GM19043 (cell line): Measurements from ENCODE around the gene PGS1.

Source experiments
- ATAC-seq: cut with Tn5 transposase; IDR thresholded peaks from one replicate; pipeline ENCODE4 v1.9.1; 2021; ENCODE audit warnings: low read depth; ENCODE audit not compliant: unreplicated experiment

Gene PGS1

DNA sequence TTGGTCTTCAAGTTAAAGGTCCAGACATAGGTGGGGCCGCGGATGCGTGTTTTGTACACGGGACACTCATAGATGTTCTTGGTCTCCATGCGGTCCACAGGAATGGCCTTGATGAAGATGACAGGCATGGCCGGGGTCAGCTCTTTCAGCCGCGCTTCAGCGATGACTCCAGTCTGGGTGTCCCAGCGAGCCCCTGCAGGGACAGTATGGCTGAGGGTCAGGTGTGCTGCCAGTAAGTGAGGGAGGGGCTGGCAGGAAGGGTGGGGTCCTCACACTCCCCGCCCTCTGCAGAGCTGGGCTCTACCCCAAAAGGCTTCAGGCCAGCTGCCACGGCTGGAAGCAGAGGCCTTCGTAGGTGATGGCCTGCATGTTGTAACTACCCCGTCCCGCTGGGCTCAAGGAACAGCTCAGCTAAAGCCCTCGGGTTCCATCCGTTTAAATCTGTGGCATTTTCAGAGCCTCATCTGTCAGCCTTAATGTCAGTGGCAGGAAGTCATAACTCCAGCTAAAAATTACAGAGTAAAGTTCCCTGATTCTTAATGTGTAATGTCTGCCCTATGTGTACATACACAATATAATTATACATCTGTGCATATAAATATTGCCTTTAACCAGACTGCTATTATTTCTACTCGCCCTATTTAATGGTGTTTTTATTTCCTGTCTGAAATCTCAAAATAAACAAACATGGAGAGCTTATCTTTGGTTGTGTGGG lies 45.7 kb downstream of the PGS1 start:
- no peak for ATAC-seq

DNA sequence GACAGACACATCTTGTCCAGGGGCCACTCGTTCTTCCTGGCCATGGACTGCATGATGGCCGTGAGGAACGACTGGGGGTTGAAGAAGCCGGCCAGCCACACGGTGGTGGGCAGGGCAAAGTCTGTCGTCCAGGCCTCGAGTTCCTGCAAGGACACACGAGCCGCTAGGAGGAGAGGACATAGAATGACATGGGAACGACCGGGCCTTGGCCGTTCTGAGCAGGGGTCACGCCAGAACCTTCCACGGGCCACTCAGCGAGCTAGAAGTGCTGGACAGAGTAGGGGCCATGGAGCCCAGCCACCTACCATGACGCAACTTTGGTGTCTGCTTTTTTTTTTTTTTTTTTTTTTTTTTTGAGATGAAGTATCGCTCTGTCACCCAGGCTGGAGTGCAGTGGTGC lies 47.0 kb downstream of the PGS1 start:
- ATAC-seq, result no peak

DNA sequence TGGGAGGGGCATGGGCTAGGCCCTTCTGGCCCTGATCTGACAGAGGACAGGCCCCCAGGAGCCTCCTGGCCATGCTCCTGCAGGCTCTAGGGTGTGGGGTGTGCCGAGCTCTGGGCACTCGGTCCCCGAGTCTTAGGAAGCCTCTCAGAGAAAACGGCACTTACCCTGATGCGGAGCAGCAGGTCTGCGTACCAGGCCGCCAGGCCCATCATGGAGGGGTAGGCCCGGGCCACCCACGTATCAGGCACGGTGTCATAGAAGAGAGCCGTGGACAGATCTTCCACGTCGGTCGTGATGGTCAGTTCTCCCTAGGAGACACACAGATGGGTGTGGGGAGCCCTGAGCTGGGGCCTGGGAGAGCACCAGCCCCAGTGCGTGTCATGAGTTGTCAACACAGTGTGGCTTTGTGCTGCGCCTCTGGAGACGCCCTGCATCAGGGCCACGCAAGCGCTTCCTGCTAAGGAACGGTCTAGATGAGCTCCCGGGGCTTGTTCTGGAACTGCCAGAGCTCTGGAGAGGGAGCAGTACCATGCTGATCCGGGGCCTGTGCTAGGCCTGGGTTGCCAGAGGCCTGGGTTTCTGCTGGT lies 47.9 kb downstream of the PGS1 start:
- ATAC-seq, result no peak

DNA sequence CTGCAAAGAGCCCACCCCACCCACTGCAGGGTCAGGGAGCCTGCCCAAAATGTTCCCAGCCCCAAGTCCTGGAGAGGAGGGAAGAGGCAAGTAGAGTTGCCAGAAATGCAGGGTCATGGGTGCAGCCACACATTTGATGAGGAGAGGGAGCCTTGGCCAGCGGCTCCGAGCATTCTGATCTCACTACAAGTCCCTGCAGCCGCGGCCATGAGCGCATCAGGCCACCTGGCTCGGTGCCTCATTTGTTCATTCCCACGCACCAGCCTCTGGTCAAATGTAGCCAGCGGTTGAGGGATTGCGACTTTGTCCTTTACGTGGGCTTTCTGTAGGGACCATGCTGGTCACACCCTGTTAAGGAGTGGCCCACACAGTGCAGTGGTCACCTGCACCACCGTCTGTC lies 48.7 kb downstream of the PGS1 start:
- ATAC-seq, result no peak

DNA sequence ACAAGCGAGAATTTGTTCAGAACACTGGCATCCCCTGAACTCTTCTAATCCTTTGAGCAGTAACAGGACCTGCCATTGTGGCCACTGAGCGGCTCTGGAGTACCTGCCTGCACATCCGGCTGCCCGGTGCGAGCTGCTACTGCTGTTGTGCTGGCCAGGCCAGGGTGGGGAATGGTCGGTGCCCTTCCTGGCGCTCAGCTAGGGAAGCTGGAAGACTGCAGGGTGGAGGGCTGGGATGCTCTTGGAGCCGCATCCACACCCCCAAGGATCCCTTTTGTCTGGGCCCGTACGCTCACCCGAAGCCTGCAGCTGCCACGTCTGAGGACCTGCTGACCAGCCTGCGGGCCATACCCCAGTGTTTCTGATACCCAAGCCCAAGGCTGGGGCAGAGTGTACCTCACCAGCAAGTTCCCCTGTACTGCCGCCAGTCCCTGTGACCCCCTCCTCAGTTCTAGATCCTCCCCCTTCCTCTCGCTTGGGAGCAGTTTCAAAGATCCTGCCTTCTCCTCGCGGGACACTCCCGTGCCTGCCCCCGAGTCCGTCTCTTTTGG lies 49.7 kb downstream of the PGS1 start:
- no peak for ATAC-seq

DNA sequence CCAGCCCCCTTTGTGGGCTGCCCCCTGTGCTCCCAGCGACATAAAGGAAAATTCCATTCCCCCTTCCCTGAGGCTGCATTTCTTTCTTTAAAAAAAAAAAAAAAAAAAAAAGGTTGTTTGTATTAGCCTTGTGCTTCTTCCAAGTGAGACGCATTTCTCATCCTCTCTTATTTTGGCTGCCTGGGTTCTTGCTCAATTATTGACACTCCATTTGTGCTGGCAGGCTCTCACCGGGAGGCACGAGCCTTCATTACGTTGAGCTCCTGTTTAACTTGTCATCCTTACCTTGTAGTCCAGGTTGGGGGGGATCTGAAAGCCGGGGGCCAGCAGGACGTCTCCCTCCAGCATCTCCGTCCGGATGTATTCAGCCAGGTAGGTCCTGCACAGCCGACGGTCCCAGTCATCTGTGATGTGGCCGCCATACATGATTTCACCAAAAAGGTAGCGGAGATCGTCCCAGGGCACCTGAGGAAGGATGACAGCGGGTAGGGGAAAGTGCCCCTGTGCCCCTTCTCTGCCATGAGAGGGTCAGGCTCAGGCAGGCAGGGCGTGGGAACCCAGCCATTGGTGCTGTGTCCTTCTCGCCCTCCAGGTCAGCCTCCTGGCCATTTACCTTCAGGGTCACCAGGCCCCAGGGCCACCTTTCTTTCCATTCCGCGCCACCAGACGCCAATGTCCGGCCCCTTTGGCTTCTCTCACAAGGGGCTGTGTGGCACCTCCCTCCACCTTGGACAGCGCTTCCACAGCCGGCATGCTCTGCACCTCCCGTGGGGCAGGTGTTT lies 50.6 kb downstream of the PGS1 start:
- no peak for ATAC-seq

DNA sequence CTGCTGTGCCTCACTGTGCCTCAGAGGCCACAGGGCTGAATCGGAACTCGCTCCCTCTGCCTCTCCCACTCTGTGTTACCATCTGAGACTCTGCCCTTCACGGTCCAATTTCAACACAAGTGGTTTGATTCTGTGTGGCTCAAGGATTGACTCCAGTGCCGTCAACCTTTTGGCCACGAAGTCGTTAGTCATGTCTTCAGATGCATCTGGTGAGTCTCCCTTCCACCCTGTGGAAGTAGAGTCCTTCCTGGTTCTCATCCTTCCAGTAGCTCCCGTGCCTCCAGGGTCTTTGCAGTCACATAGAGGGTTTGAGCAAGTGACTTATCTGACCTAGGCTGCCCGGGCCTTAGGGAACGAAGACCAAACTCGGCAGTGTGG lies 51.2 kb downstream of the PGS1 start:
- ATAC-seq, result no peak

DNA sequence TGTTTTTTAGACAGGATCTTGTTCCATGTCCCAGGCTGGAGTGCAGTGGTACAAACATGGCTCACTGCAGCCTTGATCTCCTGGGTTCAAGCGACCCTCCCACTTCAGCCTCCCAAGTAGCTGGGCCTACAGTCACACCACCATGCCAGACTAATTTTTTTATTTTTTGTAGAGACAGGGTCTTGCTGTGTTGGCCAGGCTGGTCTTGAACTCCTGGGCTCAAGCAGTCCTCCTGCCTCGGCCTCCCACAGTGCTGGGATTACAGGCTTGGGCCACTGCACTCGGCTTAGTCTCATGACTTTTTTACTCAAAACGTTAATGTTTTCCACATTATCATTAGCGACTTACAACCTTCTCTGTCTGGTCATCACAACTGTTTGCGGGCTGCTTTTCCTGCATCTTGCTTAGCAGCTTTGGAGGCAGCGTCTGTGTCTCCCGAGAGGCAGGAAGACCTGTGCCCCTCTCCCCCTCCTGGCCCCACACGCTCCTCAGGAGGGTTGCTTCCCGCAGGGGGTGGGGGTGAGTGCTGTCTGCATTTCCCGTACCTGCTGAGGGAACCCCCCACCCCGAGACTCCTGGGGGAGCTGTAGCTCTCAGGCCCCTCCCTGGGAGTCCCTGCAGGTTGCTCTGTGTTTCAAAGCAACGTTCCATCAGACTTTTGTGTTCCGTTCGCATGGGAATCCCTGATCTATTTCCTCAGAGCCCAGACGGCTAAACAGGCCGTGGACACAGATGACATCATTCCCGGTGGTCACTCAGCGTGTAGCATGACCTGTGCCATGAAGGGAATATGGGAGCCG lies 52.6 kb downstream of the PGS1 start:
- ATAC-seq, result no peak

DNA sequence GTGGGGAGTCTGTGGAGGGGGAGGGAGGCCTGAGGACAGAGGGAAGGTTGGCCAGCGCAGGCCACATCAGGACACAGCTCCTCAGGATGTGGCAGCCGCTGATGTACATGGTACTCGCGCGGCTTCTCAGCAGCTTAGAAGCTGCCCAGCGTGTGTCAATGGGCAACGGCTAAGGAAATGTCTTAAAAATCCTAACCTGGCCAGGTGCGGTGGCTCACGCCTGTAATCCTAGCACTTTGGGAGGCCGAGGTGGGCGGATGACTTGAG lies 53.2 kb downstream of the PGS1 start:
- no peak for ATAC-seq

DNA sequence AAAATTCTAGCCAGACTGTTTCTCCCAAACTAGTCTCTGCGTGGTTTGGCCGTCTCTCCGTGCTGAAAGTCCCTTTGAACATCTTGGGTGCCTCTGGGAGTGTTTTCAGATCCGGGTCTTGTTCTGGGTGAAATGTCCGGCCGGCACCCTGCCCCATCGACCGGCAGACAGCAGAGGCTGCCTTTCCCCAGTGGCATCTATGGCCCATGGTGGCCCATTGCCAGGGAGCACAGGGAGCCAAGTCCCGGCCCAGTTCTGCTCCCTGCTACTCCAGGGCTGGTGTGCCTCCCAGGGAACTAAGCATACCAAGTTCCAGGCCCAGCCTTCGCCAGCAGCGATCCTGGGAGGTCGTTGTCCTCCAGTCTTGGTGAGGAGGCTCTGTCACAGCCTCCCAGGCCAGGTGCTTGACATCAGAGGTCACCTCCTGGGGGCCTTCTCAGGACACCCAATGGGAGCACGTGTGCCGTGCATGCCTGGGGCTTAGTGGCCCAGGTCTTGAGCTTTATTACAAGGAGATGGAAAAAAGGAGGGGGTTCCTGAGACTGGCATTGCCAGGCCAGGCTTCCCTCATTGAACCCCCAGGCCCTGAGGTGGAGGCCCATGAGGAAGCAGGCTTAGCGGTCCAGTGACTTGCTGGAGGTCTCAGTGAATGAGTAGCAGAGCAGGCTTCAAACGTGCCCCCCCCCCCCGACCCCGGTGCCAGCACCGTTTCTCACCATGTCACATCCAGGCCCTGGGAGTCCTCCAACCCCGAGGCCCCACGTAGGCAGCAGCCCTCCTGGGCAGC lies 54.0 kb downstream of the PGS1 start:
- ATAC-seq, result no peak

DNA sequence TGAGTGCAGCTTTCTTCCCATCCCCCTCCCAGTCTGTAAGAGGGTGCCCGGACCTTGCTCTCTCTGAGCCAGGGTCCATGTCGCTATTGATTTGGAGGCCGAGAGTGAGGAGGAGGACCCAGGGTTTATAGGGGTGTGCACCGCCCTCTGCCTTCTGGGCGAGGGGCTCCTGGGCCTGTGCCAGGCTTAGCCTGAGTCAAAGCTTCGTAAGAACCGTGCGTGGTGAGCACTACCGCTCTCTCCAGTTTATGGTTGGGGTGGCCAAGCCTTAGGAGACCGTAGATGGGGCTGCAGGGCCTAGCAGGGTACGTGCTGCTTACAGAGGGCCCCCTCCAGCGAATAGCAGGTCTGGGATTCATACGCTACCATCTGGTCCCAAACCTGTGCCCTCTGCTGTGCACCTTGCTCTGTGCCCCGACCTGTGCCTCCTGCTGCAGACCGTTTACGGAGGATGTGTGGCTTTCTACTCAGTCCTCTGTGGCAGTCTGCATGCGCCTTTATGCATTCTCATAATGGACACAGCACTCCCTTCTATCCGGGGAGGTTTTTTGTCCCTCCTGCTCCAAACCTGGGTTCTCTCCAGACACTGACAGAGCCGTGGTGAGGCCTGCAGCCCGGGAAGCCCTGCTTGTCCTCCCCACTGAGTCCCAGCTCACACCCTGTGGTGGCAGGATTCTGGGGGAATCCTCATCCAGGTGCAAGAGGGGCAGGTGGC lies 54.7 kb downstream of the PGS1 start:
- ATAC-seq, result no peak

DNA sequence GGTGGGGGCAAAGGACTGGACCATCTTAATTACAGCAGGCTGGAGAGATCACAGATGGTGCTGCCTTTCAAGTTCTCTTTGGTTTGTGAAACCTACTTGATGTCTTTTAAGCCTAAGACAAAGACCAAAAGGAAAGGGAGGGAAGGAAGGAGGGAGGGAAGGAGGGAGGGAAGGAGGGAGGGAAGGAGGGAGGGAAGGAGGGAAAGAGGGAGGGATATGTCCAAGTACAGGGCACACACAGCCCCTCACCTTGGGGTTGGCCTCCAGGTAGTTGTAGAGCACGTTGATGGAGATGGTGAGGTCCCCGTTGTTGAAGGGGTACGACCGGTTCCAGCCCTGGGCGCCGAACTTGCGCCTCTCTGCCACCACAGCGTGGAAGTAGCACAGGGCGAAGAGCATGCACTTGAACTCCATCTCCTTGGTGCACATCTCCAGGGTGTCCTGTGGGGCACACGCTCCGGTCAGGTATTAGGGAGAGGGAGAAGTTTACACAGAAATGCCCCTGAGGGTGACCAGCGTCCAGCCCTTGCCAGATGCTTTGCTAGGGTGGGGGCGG lies 55.4 kb downstream of the PGS1 start:
- ATAC-seq, result no peak

DNA sequence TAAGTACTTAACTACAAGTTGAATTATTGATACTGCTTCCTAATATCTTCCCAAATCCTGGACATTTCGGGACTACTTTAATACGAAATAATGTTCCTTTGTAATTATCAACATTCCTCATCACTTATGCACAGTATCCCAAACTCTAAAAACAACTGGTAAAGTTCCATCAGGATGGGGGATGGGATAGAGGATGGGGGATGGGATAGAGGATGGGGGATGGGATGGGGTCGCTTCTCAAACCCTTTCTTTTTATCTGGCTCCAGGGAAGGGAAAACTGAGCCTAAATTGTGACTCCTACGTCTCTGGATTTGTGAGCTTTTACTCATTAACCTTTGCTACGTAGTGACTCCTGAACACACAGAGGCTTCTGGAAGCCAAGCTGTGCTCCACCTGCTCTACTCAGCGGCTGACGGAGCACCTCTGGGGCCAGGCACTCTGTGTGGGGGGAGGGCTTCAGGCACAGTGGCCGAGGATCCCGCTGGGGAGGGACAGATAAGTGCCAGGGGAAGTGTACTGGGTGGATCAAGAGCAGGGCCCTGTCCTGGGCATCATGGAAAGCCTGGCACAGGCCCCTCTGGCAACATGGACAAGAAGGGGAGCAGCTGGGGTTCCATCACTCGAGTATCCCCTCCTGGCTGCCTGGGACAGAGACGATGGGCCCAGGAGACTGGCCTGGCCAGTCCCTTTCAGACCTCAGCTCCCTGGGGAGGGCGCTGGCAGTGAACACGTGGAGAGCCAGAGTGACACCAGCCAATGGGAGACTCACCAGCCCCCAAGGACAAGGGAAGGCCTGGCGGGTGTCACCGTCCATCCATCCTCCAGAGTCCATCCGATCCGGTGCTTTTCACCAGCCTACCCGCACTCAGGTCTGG lies 56.2 kb downstream of the PGS1 start:
- ATAC-seq, result no peak

DNA sequence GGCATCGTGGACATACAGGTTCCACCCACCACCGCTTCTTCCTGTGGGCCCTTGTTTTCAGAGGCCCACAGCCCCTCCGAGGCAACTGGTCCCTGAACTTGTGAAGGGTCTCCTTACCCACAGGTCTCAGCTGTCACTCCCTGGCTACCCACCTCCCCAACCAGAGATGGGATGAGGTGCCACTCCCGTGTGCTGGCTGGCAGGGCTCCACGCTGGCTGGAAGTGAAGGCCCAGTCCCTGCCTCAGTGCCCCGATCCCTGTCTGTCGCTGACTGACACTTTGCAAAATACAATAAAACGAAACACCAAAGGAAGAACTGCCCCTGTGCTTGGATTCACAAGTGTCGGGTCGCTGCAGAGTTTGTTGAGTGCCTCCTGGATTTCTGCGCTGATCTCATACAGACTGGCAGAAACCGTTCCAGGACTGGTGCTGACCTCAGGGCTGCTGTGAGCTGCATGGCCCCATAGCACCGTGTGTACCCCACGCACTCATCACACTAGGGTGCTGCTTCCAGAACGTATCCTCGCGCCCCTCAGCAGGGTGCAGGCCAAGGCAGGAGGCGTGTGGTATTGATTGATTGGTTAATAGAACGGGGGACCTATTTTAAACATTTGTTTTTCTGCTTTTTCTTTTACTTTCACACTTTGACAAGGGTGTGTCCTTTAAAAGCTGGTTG lies 57.0 kb downstream of the PGS1 start:
- no peak for ATAC-seq

DNA sequence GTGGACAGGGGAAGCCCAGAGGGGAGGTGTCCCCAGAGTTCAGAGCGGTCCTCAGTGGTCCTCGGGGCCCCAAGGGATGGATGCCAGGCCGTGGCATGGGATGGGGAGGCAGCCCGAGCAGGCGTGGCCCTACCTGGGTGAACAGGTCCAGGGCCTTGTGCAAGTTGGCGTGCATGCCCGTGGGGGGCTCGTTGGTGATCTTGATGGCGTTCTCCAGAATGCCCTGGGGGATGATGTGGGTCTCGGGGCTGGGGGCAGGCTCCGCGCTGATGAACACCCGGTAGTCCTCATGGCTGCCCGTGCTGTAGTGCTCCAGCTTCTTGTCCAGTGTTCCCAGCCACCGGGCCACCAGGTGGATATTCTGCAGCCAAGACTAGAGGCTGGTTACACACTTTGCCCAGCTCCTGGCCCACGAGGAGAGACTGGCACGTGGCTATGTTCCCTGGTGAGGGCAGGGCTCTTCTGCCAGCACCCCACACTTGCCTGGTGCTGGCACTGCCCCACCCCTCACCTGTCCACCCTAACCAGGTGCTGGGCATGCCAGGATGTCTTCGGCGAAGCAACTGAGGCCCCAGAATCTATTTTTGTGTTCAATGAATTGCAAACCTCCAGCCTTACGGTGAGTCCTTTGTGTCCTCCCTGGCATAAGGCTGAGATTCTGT lies 59.2 kb downstream of the PGS1 start:
- ATAC-seq, result no peak

DNA sequence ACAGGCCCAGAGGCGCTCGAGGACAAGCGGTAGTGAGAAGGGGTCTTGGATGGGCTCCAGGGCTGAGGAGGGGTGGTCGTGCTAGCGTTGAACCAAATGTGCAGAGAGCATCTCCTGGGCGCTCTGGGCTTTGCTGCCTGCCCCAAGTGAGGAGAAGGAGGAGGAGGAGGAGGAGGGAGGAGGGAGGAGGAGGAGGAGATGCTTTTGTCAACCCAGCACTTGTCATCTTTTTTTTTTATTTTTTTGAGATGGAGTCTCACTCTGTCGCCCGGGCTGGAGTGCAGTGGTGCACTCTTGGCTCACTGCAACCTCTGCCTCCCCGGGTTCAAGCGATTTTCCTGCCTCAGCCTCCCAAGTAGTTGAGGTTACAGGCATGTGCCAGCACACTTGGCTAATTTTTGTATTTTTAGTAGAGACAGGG lies 59.8 kb downstream of the PGS1 start:
- no peak for ATAC-seq

DNA sequence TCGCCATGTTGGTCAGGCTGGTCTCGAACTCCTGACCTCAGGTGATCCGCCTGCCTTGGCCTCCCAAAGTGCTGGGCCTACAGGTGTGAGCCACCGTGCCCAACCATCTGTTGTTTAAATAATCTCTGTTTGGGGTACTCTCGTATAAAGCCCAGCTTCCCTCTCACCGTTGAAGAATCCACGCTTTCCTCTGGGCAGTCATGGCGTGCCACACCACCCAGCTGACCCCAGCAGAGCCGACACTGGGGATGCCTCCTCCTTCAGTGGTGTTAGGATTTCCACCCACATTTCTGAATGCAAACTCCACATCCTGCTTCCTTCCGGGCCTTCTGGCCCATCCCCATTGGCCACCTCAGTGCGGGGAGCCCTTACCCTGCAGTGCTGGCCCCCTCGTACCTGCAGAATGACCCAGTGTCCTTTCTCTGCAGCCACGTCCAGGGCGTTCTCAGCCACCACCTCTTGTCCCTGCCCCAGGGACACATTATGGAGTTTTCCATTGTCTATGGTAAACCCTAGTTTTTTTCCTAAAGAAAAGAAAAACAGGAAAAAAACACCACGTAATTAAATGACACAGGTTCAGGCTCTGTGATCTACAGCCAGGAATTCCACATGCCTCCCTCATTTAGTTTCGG lies 60.4 kb downstream of the PGS1 start:
- no peak for ATAC-seq
